B cell (primary cell): ENCODE measurements around the gene TRIOBP.

ENCODE experiments used
- EZH2 ChIP-seq: IDR thresholded peaks from 2 replicates; pipeline ENCODE4 v1.6.1; 2012; ENCODE audit warnings: borderline replicate concordance, low read depth, mild to moderate bottlenecking, moderate library complexity, low read length; ENCODE audit not compliant: insufficient read depth, poor library complexity, severe bottlenecking
- TF ChIP-seq, protein P1 (sequence below): fragments of 200-600 bp; IDR thresholded peaks from one replicate; pipeline ENCODE4 v1.8.0; 2022; ENCODE audit warnings: antibody characterized with exemption, mild to moderate bottlenecking

DNA sequence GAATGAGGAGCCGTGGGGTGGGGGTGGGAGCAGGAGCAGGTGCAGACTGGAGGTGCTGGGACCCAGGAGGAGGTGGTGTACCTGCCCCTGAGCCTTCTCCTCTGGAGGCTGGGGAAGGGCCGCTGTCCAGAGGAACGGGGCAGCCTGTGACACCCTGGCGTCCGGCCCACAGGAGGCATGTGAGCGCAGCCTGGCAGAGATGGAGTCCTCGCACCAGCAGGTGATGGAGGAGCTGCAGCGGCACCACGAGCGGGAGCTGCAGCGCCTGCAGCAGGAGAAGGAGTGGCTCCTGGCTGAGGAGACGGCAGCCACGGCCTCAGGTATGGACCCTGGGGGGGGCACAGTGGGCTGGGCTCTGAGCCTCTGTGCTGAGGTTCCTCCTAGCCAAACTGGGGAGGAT, 68.7 kb downstream of the TRIOBP start:
- TF ChIP-seq, protein P1, sequence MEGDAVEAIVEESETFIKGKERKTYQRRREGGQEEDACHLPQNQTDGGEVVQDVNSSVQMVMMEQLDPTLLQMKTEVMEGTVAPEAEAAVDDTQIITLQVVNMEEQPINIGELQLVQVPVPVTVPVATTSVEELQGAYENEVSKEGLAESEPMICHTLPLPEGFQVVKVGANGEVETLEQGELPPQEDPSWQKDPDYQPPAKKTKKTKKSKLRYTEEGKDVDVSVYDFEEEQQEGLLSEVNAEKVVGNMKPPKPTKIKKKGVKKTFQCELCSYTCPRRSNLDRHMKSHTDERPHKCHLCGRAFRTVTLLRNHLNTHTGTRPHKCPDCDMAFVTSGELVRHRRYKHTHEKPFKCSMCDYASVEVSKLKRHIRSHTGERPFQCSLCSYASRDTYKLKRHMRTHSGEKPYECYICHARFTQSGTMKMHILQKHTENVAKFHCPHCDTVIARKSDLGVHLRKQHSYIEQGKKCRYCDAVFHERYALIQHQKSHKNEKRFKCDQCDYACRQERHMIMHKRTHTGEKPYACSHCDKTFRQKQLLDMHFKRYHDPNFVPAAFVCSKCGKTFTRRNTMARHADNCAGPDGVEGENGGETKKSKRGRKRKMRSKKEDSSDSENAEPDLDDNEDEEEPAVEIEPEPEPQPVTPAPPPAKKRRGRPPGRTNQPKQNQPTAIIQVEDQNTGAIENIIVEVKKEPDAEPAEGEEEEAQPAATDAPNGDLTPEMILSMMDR = no peak
- no peak for TF ChIP-seq EZH2
